AG04449 (cell line): Measurements from ENCODE around the gene BMP10.

Source experiments
- CTCF ChIA-PET: fragments of 350-600 bp; formaldehyde crosslinking; extraction: SDS; loops from one replicate; lab custom pipeline; 2021; ENCODE audit warnings: antibody characterized with exemption; lab: Yijun Ruan, JAX
- POLR2A ChIA-PET: fragments of 400-600, 350-600 bp; formaldehyde crosslinking; extraction: SDS; loops from one replicate; lab custom pipeline; 2020; ENCODE audit warnings: antibody characterized with exemption, inconsistent platforms; lab: Yijun Ruan, JAX
- DNase-seq: peaks from one replicate; pipeline ENCODE4 v3.0.0-alpha.2; 2010; ENCODE audit warnings: low read depth, low spot score
- H3K4me3 ChIP-seq: 2 replicates; pipeline ENCODE4 v1.5.1; 2011; ENCODE audit warnings: low read depth, mild to moderate bottlenecking, control low read depth, low read length
- CTCF ChIP-seq: IDR thresholded peaks from one replicate; pipeline ENCODE4 v1.5.1; 2011; ENCODE audit warnings: mild to moderate bottlenecking, moderate library complexity, low read length, control low read depth, inconsistent platforms; ENCODE audit not compliant: insufficient read depth; ENCODE audit errors: missing control alignments

BMP10 gene

DNA sequence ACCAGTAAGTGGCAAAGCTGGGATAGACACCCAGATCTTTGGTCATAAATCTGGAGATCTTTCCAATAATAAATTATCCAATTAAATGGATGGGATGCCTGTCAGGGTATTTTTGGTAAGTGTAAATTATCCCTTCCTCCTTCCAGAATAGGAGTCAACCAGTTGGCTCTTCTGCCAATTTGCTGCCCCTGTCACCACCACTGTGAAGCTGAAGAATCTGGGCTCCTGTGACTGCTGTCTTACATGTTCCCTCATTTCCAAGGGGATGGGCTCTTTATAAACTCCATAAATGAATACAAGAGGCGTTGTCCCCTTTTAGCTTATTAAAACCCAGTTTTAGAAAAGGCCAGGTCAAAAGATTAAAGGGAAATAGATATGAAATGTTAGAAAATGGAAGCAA, 17.8 kb upstream of the BMP10 start:
- DNase-seq = no peak
- POLR2A ChIA-PET = no interaction called here
- no peak overlapping the region for H3K4me3 ChIP-seq
- no peak for TF ChIP-seq CTCF
- CTCF ChIA-PET = no interaction called here

- DNase-seq = no peak
- ChIA-PET POLR2A (no interaction called here), CTCF (no interaction called here)
- no peak overlapping the region for H3K4me3 ChIP-seq
- no peak for TF ChIP-seq CTCF
These were observed 17.0 kb upstream of the BMP10 start for GRCh38 chr2:68888038-68888704.

DNA sequence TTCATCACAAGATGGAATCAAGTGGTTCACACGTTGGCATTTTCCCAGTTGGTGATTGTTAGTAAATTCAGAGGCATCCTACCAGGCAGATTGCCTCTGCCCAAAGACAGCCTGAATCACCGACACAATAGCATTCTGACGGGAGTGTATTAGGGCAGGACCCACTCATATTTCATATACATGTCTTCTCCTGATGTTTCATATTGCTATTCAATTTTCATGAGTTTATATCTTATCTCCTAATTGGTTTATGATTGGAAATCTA, 14.5 kb upstream of the BMP10 start:
- no peak overlapping the region for H3K4me3 ChIP-seq
- DNase-seq = no peak
- POLR2A ChIA-PET = no interaction called here
- CTCF ChIA-PET = interaction anchor here (1.1 kb wide), 1 partner anchor 135 kb away, joined by 3 read pairs; no protein-coding TSS in a partner anchor
- TF ChIP-seq CTCF = no peak

DNA sequence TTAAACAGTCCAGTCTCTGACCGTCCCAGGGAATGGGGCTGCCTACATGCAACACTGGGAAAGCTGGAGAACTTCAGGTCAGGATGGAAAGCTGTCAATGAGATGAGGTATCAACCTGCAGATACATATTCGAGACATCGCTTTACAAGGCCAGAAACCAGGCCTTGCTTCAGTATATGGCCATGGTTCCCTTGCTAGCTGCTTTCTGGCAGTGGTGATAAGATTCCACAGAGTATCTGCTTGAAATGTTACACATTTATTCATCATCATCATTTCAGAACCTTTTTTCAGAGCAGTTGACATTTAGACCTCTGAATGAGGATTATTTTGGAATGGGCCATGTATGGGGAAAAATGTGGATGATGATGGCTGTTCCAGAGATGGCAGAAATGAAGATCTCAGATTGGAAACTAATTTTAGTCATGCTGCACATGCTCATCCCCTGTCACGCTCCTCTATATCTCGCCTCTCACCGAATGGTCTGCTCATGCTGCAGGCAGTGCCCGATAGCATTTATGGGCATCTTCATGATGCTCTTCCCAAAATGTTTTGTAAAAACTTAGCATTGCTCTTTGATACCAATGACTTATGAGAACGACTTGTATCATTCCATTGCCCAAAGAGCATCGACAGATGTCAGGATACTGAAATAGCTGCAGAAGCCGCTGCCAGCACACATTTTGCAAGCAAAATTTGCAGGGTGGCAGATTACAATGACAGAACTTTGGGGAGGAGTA, 14.0 kb upstream of the BMP10 start:
- no peak overlapping the region for H3K4me3 ChIP-seq
- TF ChIP-seq CTCF = no peak
- no peak for DNase-seq
- ChIA-PET CTCF (interaction anchor here (1.1 kb wide), 1 partner anchor 134 kb away, joined by 3 read pairs; no protein-coding TSS in a partner anchor), POLR2A (no interaction called here)

- CTCF ChIA-PET = interaction anchor here (1.2 to 3.0 kb wide), 3 partner anchors 20 to 171 kb away, joined by 3 to 11 read pairs (median 6); no protein-coding TSS in a partner anchor
These were observed 9.0 kb upstream of the BMP10 start for GRCh38 chr2:68880213-68880612.

More at GRCh38 chr2:68880213-68880612, 9.0 kb upstream of the BMP10 start:
- no peak overlapping the region for H3K4me3 ChIP-seq
- TF ChIP-seq CTCF = no peak
- POLR2A ChIA-PET = no interaction called here
- DNase-seq = no peak
